SJSA1 (cell line): ENCODE measurements around the gene ZSWIM1. TPM values are rescaled to one million over a fixed set of nuclear protein-coding genes. Genes with fewer than 3 reads are reported as not detected.

ENCODE experiments used
- DNase-seq, 2 experiments: peaks; one replicate each; pipeline ENCODE4 v3.0.0-alpha.2; 2015 to 2020; ENCODE audit warnings: low spot score in 2 of 2, low read depth in 1 of 2
- H3K27ac ChIP-seq: fragments of 250-450 bp; sonication (Bioruptor Pico); 2 replicates; pipeline ENCODE4 v1.5.1; 2020; ENCODE audit warnings: mild to moderate bottlenecking, moderate library complexity
- H3K27me3 ChIP-seq: fragments of 250-450 bp; sonication (Bioruptor Pico); replicated peaks from 2 replicates; pipeline ENCODE4 v1.5.1; 2020; ENCODE audit warnings: mild to moderate bottlenecking, moderate library complexity
- H3K36me3 ChIP-seq: fragments of 250-450 bp; sonication (Bioruptor Pico); 2 replicates; pipeline ENCODE4 v1.5.1; 2020; ENCODE audit warnings: mild to moderate bottlenecking
- H3K4me1 ChIP-seq: fragments of 250-450 bp; sonication (Bioruptor Pico); replicated peaks from 2 replicates; pipeline ENCODE4 v1.6.1; 2021; ENCODE audit warnings: mild to moderate bottlenecking
- H3K4me3 ChIP-seq: fragments of 250-450 bp; sonication (Bioruptor Pico); 2 replicates; pipeline ENCODE4 v1.5.1; 2020; ENCODE audit warnings: mild to moderate bottlenecking
- H3K9me3 ChIP-seq: fragments of 250-450 bp; sonication (Bioruptor Pico); replicated peaks from 2 replicates; pipeline ENCODE4 v1.5.1; 2020; ENCODE audit warnings: mild to moderate bottlenecking
- total RNA-seq: library from RNA; depleted of rRNA; stranded (reverse); fragments of >200 nt; shearing (Covaris generic); gene quantifications from 2 replicates; pipeline ENCODE4 v1.2.3, GENCODE V29; 2014

The ZSWIM1 gene
- total RNA-seq, 1 experiment from 2014 or later: 11.7 TPM

GRCh38 chr20:45845452-45845851 is 35.6 kb upstream of the ZSWIM1 start:
- no peak overlapping the region for H3K4me3 ChIP-seq
- no peaks in the 10 kb centered on the region for H3K27me3 ChIP-seq
- no peak overlapping the region for H3K27ac ChIP-seq
- H3K36me3 ChIP-seq: peaks cover 74% of the 10 kb centered on the region
- DNase-seq: no peak
- no peaks in the 10 kb centered on the region for H3K9me3 ChIP-seq
- no peaks in the 10 kb centered on the region for H3K4me1 ChIP-seq

- peaks cover 52% of the 10 kb centered on the region for H3K36me3 ChIP-seq
- H3K27ac ChIP-seq: no peak overlapping the region
- H3K4me3 ChIP-seq: no peak overlapping the region
- no peaks in the 10 kb centered on the region for H3K27me3 ChIP-seq
- DNase-seq: no peak
- H3K9me3 ChIP-seq: no peaks in the 10 kb centered on the region
- H3K4me1 ChIP-seq: no peaks in the 10 kb centered on the region
Measured at GRCh38 chr20:45848421-45848820, 32.6 kb upstream of the ZSWIM1 start.

GRCh38 chr20:45848969-45849582 is 32.0 kb upstream of the ZSWIM1 start:
- Histone ChIP-seq H3K36me3 (peaks cover 49% of the 10 kb centered on the region), H3K27me3 (no peaks in the 10 kb centered on the region), H3K4me3 (no peak overlapping the region), H3K4me1 (no peaks in the 10 kb centered on the region), H3K9me3 (no peaks in the 10 kb centered on the region), H3K27ac (no peak overlapping the region)
- no peak for DNase-seq

GRCh38 chr20:45850238-45850637 is 30.8 kb upstream of the ZSWIM1 start:
- Histone ChIP-seq H3K4me3 (no peak overlapping the region), H3K36me3 (peaks cover 48% of the 10 kb centered on the region), H3K4me1 (no peaks in the 10 kb centered on the region), H3K27ac (no peak overlapping the region), H3K9me3 (no peaks in the 10 kb centered on the region), H3K27me3 (no peaks in the 10 kb centered on the region)
- no peak for DNase-seq

GRCh38 chr20:45850926-45851325 is 30.1 kb upstream of the ZSWIM1 start:
- peaks cover 2% of the 10 kb centered on the region; the same call in 1 of the 2 replicates for H3K4me1 ChIP-seq

GRCh38 chr20:45851501-45851900 is 29.5 kb upstream of the ZSWIM1 start:
- Histone ChIP-seq H3K4me1 (peaks cover 8% of the 10 kb centered on the region), H3K9me3 (no peaks in the 10 kb centered on the region), H3K4me3 (no peak overlapping the region), H3K36me3 (peaks cover 40% of the 10 kb centered on the region), H3K27ac (no peak overlapping the region), H3K27me3 (no peaks in the 10 kb centered on the region)
- no peak for DNase-seq

More at GRCh38 chr20:45850926-45851325, 30.1 kb upstream of the ZSWIM1 start:
- H3K36me3 ChIP-seq: peaks cover 44% of the 10 kb centered on the region
- H3K4me3 ChIP-seq: no peak overlapping the region
- no peak overlapping the region for H3K27ac ChIP-seq
- no peak for DNase-seq
- no peaks in the 10 kb centered on the region for H3K27me3 ChIP-seq
- no peaks in the 10 kb centered on the region for H3K9me3 ChIP-seq

- no peak for DNase-seq
- Histone ChIP-seq H3K4me1 (peaks cover 9% of the 10 kb centered on the region), H3K36me3 (peaks cover 40% of the 10 kb centered on the region), H3K27ac (no peak overlapping the region), H3K9me3 (no peaks in the 10 kb centered on the region), H3K27me3 (no peaks in the 10 kb centered on the region), H3K4me3 (no peak overlapping the region)
Measured at GRCh38 chr20:45852326-45852725, 28.7 kb upstream of the ZSWIM1 start.

GRCh38 chr20:45853484-45853883 is 27.5 kb upstream of the ZSWIM1 start:
- Histone ChIP-seq H3K27ac (no peak overlapping the region), H3K9me3 (no peaks in the 10 kb centered on the region), H3K4me3 (no peak overlapping the region), H3K4me1 (peaks cover 15% of the 10 kb centered on the region), H3K36me3 (peaks cover 33% of the 10 kb centered on the region), H3K27me3 (no peaks in the 10 kb centered on the region)
- DNase-seq: no peak

- Histone ChIP-seq H3K9me3 (no peaks in the 10 kb centered on the region), H3K27ac (0 out of 2 replicates have a peak within 1 kb of the TSS, but pooled peaks have one; percentile 37), H3K36me3 (peaks cover 21% of the 10 kb centered on the region), H3K4me1 (peaks cover 15% of the 10 kb centered on the region), H3K27me3 (no peaks in the 10 kb centered on the region), H3K4me3 (peak within 1 kb of the TSS; percentile 64)
- peak; percentile 99 for DNase-seq
Measured at GRCh38 chr20:45857114-45857881, 23.7 kb upstream of the ZSWIM1 start, which contains the start of the genes ACOT8 and ZSWIM3. Gene ACOT8 (minus strand): TSS chr20:45857392. CDS start chr20:45857315, 77 bp downstream. Gene ZSWIM3 (plus strand): TSS chr20:45857614. CDS start chr20:45857826, 212 bp downstream.

- H3K27me3 ChIP-seq: no peaks in the 10 kb centered on the region
- peaks cover 19% of the 10 kb centered on the region for H3K36me3 ChIP-seq
- no peaks in the 10 kb centered on the region for H3K9me3 ChIP-seq
- peak overlapping the region; percentile 64 for H3K4me3 ChIP-seq
- H3K4me1 ChIP-seq: peaks cover 15% of the 10 kb centered on the region
- 0 out of 2 replicates have a peak overlapping the region, but pooled peaks have one; percentile 37 for H3K27ac ChIP-seq
- no peak for DNase-seq
Measured at GRCh38 chr20:45857882-45858216, 23.2 kb upstream of the ZSWIM1 start.

- Histone ChIP-seq H3K27me3 (no peaks in the 10 kb centered on the region), H3K4me1 (peaks cover 15% of the 10 kb centered on the region)
- no peak for DNase-seq
Measured at GRCh38 chr20:45859916-45860315, 21.1 kb upstream of the ZSWIM1 start.

GRCh38 chr20:45860560-45861220 is 20.3 kb upstream of the ZSWIM1 start:
- H3K4me3 ChIP-seq: no peak overlapping the region
- H3K9me3 ChIP-seq: no peaks in the 10 kb centered on the region
- 0 out of 2 replicates have a peak, but pooled peaks cover 5% of the 10 kb centered on the region for H3K36me3 ChIP-seq
- H3K27me3 ChIP-seq: no peaks in the 10 kb centered on the region
- peaks cover 15% of the 10 kb centered on the region for H3K4me1 ChIP-seq
- H3K27ac ChIP-seq: no peak overlapping the region
- no peak for DNase-seq

More at GRCh38 chr20:45859916-45860315, 21.1 kb upstream of the ZSWIM1 start:
- Histone ChIP-seq H3K36me3 (peaks cover 8% of the 10 kb centered on the region), H3K27ac (no peak overlapping the region), H3K9me3 (no peaks in the 10 kb centered on the region), H3K4me3 (no peak overlapping the region)

GRCh38 chr20:45861221-45862075 is 19.6 kb upstream of the ZSWIM1 start:
- no peak overlapping the region for H3K27ac ChIP-seq
- no peaks in the 10 kb centered on the region for H3K27me3 ChIP-seq
- no peak for DNase-seq
- H3K4me1 ChIP-seq: peaks cover 8% of the 10 kb centered on the region
- no peaks in the 10 kb centered on the region for H3K9me3 ChIP-seq
- no peak overlapping the region for H3K4me3 ChIP-seq
- H3K36me3 ChIP-seq: 0 out of 2 replicates have a peak, but pooled peaks cover 5% of the 10 kb centered on the region
